Left ventricle myocardium inferior (tissue), 1 donor: ENCODE results near the gene ZNF396. TPM values are rescaled to one million over a fixed set of nuclear protein-coding genes. Genes with fewer than 3 reads are reported as not detected.

ENCODE experiments used
- DNase-seq: peaks from one replicate; pipeline ENCODE4 v3.0.0-alpha.2; 2020
- H3K27ac ChIP-seq: fragments of 200-600 bp; replicated peaks from 2 replicates; pipeline ENCODE4 v1.8.0; 2021
- H3K27me3 ChIP-seq: fragments of 200-600 bp; 2 replicates; pipeline ENCODE4 v1.8.0; 2021; ENCODE audit warnings: low read depth
- H3K36me3 ChIP-seq: fragments of 200-600 bp; 2 replicates; pipeline ENCODE4 v1.8.0; 2021
- H3K4me1 ChIP-seq: fragments of 200-600 bp; 2 replicates; pipeline ENCODE4 v1.8.0; 2021
- H3K4me3 ChIP-seq: fragments of 200-600 bp; 2 replicates; pipeline ENCODE4 v1.8.0; 2021; ENCODE audit warnings: mild to moderate bottlenecking, moderate library complexity
- H3K9me3 ChIP-seq: fragments of 200-600 bp; replicated peaks from 2 replicates; pipeline ENCODE4 v1.8.0; 2021
- intact Hi-C: fragments of 100-400 bp; cut with micrococcal nuclease; formaldehyde crosslinking; loops from one replicate; pipeline ENCODE4 v1.11.0; 2022
- total RNA-seq: library from RNA; stranded (reverse); fragmentation: NEBNext Ultra II Directional; extraction: Animal tissue kit (Norgen Biotek cat#: 25700); gene quantifications from one replicate; pipeline ENCODE4 v1.2.1, GENCODE V29; 2021
- TF ChIP-seq, protein P1 (sequence below): fragments of 200-600 bp; IDR thresholded peaks from 2 replicates; pipeline ENCODE4 v1.8.0; 2021; ENCODE audit warnings: antibody characterized with exemption, mild to moderate bottlenecking, borderline replicate concordance
- donor health status: DM: no; HTN: yes; CAD: no; lungs with severe emphysema.

ZNF396 gene
- total RNA-seq, 1 donor from 2014 or later, result 0.71 TPM

DNA sequence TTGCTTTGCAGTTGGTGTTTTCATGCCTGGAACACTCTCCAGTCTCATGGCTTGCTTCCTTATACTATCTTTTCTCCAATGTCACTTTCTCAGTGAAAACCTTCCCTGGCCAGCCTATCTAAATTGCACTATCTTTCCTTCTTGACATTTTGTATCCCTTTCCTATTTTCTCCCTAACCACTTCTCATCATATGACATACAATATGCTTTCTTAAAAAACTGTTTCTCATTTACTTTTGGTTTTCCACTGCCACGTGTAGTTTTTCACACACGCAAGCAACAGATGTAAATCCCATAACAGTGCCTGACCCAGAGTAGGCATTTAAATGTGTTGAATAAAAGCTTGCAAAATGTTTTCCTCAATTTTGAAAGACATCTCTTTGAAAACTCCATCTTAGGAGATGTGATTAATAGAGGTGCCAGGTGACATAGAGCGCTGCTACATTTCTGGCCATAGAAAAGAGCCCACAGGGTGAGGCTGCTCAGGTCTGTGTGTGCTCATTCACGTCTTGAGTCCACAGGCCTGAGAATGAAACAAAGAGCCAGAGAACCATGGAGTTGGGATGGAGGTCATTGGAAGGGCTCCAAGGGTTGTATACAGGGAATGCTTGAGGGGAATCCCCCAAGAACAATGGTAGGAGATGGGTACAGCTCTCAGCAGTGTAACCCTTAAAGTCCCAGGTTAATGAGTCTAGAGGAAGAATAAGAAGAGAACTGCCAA, 45.6 kb downstream of the ZNF396 start:
- no peak for DNase-seq
- intact Hi-C loops, result no loop called here
- Histone ChIP-seq H3K4me1 (peaks cover 31% of the 10 kb centered on the region), H3K4me3 (no peak overlapping the region), H3K36me3 (peaks cover 48% of the 10 kb centered on the region), H3K27ac (no peak overlapping the region), H3K27me3 (no peaks in the 10 kb centered on the region), H3K9me3 (peaks cover 10% of the 10 kb centered on the region)
- TF ChIP-seq, protein P1, sequence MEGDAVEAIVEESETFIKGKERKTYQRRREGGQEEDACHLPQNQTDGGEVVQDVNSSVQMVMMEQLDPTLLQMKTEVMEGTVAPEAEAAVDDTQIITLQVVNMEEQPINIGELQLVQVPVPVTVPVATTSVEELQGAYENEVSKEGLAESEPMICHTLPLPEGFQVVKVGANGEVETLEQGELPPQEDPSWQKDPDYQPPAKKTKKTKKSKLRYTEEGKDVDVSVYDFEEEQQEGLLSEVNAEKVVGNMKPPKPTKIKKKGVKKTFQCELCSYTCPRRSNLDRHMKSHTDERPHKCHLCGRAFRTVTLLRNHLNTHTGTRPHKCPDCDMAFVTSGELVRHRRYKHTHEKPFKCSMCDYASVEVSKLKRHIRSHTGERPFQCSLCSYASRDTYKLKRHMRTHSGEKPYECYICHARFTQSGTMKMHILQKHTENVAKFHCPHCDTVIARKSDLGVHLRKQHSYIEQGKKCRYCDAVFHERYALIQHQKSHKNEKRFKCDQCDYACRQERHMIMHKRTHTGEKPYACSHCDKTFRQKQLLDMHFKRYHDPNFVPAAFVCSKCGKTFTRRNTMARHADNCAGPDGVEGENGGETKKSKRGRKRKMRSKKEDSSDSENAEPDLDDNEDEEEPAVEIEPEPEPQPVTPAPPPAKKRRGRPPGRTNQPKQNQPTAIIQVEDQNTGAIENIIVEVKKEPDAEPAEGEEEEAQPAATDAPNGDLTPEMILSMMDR, result no peak

DNA sequence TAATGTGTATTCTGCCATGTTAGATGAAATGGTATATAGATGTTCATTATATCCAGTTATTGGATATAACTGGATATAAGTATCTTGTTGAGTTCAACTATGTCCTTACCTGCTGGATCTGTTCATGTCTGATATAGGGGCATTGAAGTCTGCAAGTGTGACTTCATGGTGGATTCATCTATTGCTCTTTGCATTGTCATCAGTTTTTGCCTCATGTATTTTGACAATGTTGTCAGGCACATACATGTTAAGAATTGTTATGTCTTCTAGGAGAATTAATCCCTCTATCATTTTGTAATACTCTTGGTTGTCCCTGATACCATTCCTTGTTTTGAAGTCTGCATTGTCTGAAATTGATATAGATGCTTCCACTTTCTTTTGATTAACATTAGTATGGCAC, 48.3 kb downstream of the ZNF396 start:
- no peak overlapping the region for H3K27ac ChIP-seq
- H3K27me3 ChIP-seq, result no peaks in the 10 kb centered on the region
- no peak for DNase-seq
- H3K9me3 ChIP-seq, result peaks cover 10% of the 10 kb centered on the region
- no peak overlapping the region for H3K4me3 ChIP-seq
- TF ChIP-seq, protein P1, result no peak
- peaks cover 14% of the 10 kb centered on the region for H3K4me1 ChIP-seq
- intact Hi-C loops, result no loop called here
- H3K36me3 ChIP-seq, result peaks cover 22% of the 10 kb centered on the region

DNA sequence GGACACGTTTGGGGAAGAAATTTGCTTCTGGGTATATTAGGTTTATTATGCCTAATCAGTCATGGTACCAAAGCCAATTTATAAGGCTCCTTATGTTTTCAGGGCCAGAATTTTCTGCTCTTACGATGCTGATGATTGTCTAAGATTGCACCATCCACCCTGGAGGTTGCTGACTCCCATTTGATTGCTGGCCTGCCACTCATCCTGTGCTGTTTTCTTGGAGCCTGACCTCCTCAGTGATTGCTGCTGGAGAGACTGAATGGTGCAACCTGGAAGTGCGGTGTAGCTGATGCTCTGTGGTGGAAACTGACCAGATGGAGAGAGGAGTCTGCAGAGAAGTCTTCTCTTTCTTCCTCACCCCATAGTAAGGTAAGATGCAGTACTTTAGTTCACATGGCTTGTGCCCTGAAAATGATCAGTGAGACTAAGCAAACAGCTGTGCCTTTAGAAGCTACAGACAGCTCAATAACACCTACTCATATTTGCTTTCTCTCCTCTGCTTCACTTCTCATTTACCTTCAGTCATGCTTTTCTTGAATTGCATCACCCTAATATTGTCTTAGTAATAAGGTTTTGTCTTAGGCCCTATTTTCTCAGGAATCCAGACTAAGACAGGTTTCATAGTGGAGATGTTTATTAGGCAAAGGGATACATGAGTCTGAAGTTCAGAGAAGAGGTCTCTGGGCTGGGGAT, 50.3 kb downstream of the ZNF396 start:
- Histone ChIP-seq H3K27ac (no peak overlapping the region), H3K27me3 (no peaks in the 10 kb centered on the region), H3K4me3 (no peak overlapping the region), H3K9me3 (peaks cover 10% of the 10 kb centered on the region), H3K4me1 (peaks cover 4% of the 10 kb centered on the region), H3K36me3 (peaks cover 4% of the 10 kb centered on the region)
- DNase-seq, result no peak
- intact Hi-C loops, result no loop called here
- TF ChIP-seq, protein P1, result no peak

DNA sequence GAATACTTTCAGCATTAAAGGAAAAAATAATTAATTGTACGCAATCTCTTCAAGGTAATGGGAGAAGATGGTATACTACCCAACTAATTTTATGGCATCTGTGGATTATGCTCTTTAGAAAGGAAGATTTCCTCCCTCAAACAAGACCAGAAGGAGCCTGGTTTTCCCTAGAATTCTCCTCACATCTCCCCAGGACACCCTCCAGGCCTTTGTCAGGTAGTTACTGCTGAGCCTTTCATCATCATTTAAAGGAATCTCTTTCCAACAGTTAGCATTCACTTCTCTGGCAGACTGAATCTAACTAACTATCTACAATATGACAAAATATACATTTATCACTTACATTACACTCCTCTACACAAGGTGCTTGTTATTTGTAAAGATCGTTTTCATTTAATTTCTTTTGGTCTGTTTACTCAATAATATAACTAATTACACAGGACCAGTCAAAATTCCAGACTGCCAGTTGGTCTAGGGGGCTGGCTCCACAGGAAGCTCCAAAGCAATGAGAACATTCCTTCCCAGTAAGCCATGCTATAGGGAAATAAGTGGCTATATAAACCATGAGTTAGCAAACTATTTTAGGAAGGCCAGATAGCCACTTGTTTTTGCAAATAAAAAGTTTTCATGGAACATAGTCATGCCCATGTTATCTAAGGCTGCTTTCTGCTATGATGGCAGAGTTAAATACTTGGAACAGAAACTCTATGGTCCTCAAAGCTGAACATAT, 52.0 kb downstream of the ZNF396 start:
- peaks cover 10% of the 10 kb centered on the region for H3K9me3 ChIP-seq
- no peaks in the 10 kb centered on the region for H3K27me3 ChIP-seq
- H3K36me3 ChIP-seq, result no peaks in the 10 kb centered on the region
- H3K27ac ChIP-seq, result no peak overlapping the region
- H3K4me1 ChIP-seq, result no peaks in the 10 kb centered on the region
- intact Hi-C loops, result no loop called here
- no peak overlapping the region for H3K4me3 ChIP-seq
- TF ChIP-seq, protein P1, result no peak
- DNase-seq, result no peak

DNA sequence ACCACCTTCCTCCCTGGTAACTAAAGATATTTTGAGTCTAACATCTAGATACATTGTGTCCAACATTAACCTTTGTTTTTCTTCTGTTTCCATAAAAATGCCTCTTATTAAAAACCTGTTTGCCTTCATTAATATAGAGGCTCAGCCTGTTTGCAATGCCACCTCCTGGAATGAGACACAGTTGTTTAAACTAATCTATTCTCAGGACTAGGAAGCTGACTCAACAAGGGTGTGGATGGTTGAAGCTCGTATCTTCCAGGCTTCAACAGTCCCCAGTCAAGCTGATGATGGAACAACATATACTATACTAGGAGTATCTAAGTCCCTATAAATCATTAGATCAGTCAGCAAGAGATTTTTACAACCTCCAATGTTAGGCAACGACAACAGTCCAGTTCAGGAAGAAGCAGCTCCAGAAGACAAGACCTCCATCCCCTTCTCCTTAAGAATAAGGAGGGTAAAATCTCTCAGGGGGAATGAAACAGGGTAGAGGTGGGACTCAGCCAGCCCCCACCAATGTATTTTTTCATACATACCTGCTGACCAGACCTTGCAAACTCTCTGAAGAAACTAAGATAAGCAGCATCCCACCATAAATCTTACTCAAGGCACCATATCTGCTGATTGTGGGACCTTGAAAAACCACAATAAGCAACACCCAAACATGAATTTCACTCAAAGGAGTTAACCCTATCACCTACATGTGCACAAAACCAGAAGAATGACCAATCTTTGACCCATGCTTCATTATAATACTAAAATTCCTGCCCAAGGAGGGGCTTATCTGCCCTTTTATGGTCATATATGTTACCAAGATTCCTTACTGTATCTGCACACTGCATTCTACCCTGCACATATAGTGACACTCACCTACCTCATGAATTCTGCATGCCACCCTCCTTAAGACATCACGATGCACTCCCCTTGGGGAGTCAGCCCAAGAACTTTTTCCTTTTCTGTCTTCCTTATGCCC, 54.4 kb downstream of the ZNF396 start:
- no peaks in the 10 kb centered on the region for H3K4me1 ChIP-seq
- H3K36me3 ChIP-seq, result no peaks in the 10 kb centered on the region
- H3K9me3 ChIP-seq, result peaks cover 6% of the 10 kb centered on the region
- TF ChIP-seq, protein P1, result no peak
- H3K27me3 ChIP-seq, result no peaks in the 10 kb centered on the region
- H3K4me3 ChIP-seq, result no peak overlapping the region
- intact Hi-C loops, result no loop called here
- no peak overlapping the region for H3K27ac ChIP-seq
- DNase-seq, result no peak
